AG09309 (cell line): ENCODE results near the gene CKLF.
"Not testable (repeated sequence)": the region's sequence is repeated elsewhere in the genome, so short reads cannot be mapped to it uniquely, and the experiment has no call there.

Experiments used
- DNase-seq: peaks from one replicate; pipeline ENCODE4 v3.0.0-alpha.2; 2010; ENCODE audit warnings: low read depth
- H3K4me3 ChIP-seq: 2 replicates; pipeline ENCODE4 v1.5.1; 2011; ENCODE audit warnings: mild to moderate bottlenecking, low read depth, low read length, moderate library complexity; ENCODE audit not compliant: control insufficient read depth
- CTCF ChIP-seq: IDR thresholded peaks from 2 replicates; pipeline ENCODE4 v1.5.1; 2011; ENCODE audit warnings: mild to moderate bottlenecking, low read depth, low read length, inconsistent platforms; ENCODE audit not compliant: insufficient read depth, control insufficient read depth; ENCODE audit errors: missing control alignments

Gene CKLF

GRCh38 chr16:66509576-66509975, 42.8 kb upstream of the CKLF start:
- TF ChIP-seq CTCF = no peak

DNA sequence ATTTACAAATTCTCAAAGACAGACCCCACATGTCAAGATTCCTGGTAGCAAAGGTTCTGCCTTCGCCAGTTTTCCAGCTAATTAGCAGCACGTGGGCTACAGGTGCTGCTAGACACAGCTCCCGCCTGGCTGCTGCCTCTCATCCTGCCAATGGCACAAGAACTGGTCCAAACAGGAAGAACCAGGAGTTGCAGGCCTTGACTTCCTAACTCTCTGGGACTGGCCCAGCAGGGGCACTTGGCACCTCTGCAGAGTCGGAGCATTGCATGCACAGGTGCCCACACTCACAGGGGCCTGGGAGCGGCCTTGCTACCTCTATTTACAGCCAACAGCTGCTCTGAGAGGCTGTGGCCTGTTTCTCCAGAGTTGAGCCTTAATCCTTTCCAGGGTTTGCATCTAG, 42.1 kb upstream of the CKLF start:
- H3K4me3 ChIP-seq = no peak overlapping the region
- no peak for TF ChIP-seq CTCF
- no peak for DNase-seq

More at GRCh38 chr16:66509576-66509975, 42.8 kb upstream of the CKLF start:
- H3K4me3 ChIP-seq = no peak overlapping the region
- DNase-seq = no peak

GRCh38 chr16:66510711-66511601, 41.4 kb upstream of the CKLF start:
- TF ChIP-seq CTCF = no peak
- no peak overlapping the region for H3K4me3 ChIP-seq
- DNase-seq = no peak

- TF ChIP-seq CTCF = no peak
- DNase-seq = no peak
- no peak overlapping the region for H3K4me3 ChIP-seq
Measured at GRCh38 chr16:66511602-66512271, 40.6 kb upstream of the CKLF start.

GRCh38 chr16:66512272-66513110, 39.9 kb upstream of the CKLF start:
- no peak for DNase-seq
- no peak overlapping the region for H3K4me3 ChIP-seq
- TF ChIP-seq CTCF = no peak

GRCh38 chr16:66513111-66513723, 39.2 kb upstream of the CKLF start:
- no peak for DNase-seq
- no peak for TF ChIP-seq CTCF
- H3K4me3 ChIP-seq = no peak overlapping the region

DNA sequence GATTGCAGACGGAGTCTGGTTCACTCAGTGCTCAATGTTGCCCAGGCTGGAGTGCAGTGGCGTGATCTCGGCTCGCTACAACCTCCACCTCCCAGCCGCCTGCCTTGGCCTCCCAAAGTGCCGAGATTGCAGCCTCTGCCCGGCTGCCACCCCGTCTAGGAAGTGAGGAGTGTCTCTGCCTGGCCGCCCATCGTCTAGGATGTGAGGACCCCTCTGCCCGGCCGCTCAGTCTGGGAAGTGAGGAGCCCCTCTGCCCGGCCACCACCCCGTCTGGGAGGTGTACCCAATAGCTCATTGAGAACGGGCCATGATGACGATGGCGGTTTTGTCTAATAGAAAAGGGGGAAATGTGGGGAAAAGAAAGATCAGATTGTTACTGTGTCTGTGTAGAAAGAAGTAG, 38.0 kb upstream of the CKLF start:
- H3K4me3 ChIP-seq, DNase-seq: not testable (repeated sequence)

DNA sequence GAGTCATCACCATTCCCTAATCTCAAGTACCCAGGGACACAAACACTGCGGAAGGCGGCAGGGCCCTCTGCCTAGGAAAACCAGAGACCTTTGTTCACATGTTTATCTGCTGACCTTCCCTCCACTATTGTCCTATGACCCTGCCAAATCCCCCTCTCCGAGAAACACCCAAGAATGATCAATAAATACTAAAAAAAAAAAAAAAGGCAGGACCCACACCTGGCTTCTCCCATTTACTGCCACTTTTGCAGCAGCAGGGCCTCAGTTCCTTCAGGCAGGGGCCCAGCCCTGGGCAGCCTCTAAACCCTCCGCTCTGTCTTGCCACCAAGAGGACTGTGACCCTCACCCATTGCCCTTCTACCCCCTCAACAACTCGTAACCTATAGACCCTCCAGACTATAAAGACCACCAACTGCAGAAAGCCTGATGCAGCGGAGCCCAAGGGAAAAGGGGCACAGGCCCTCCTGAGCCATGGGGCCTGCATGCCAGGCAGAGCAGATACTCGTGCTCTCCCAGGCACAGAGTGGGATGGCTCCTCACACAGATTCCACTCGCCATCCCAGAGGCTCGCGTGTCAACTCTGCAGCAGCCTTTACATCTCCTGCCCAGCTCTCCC, 37.3 kb upstream of the CKLF start:
- DNase-seq, H3K4me3 ChIP-seq: not testable (repeated sequence)
